ENCODE data around the gene PCNX2. TPM values are rescaled to one million over a fixed set of nuclear protein-coding genes. Genes with fewer than 3 reads are reported as not detected.

PCNX2 gene
- total RNA-seq, 1 donor = 56.8 TPM

GRCh38 chr1:233217832-233218231 is 77.7 kb downstream of the PCNX2 start:
- H3K4me2 ChIP-seq (ENCODE audit: insufficient read depth, low read length) = no peak overlapping the region
- DNase-seq (ENCODE audit: insufficient read length, low spot score, missing footprints) = no peak
- no peaks in the 10 kb centered on the region for H3K9me3 ChIP-seq (ENCODE audit: low read depth, low read length)
- H4K20me1 ChIP-seq (ENCODE audit: insufficient read depth, low read length) = no peaks in the 10 kb centered on the region
- H3K4me1 ChIP-seq (ENCODE audit: insufficient read depth, low read length) = no peaks in the 10 kb centered on the region
- H2AFZ ChIP-seq (ENCODE audit: low read length) = no peak overlapping the region
- peaks cover 3% of the 10 kb centered on the region for H3K36me3 ChIP-seq (ENCODE audit: insufficient read depth, low read length)
- H3K27me3 ChIP-seq (ENCODE audit: insufficient read depth, low read length) = no peaks in the 10 kb centered on the region
- H3K4me3 ChIP-seq (ENCODE audit: insufficient read depth, low read length) = no peak overlapping the region
- H3K27ac ChIP-seq (ENCODE audit: low read depth, low read length) = no peak overlapping the region
- no peaks in the 10 kb centered on the region for H3K79me2 ChIP-seq (ENCODE audit: insufficient read depth, low read length)
- TF ChIP-seq, protein P1, sequence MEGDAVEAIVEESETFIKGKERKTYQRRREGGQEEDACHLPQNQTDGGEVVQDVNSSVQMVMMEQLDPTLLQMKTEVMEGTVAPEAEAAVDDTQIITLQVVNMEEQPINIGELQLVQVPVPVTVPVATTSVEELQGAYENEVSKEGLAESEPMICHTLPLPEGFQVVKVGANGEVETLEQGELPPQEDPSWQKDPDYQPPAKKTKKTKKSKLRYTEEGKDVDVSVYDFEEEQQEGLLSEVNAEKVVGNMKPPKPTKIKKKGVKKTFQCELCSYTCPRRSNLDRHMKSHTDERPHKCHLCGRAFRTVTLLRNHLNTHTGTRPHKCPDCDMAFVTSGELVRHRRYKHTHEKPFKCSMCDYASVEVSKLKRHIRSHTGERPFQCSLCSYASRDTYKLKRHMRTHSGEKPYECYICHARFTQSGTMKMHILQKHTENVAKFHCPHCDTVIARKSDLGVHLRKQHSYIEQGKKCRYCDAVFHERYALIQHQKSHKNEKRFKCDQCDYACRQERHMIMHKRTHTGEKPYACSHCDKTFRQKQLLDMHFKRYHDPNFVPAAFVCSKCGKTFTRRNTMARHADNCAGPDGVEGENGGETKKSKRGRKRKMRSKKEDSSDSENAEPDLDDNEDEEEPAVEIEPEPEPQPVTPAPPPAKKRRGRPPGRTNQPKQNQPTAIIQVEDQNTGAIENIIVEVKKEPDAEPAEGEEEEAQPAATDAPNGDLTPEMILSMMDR (IDR thresholded peaks at IDR 0.05; ENCODE audit: extremely low read depth, low read depth, low read length) = no peak

DNA sequence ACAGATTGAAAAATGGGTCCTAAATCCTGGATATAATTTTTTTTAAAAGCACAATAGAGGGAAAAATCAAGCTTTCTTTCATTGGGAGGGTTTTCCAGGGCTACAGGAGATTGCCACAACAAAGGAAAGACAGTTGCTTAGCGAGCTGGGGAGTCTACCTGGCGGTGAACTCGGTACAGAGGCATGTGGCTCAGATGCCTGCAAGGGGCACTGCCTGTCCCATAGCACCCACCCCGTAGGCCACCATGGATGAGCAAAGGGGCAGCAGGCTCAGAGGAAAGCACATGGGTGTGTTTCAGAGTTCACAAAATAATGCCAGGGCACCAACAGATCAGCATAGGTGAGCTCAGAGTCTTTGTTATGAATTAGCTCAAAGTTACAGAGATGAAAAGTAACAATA is 79.5 kb downstream of the PCNX2 start:
- Histone ChIP-seq H3K27me3 (ENCODE audit: insufficient read depth, low read length) (no peaks in the 10 kb centered on the region), H2AFZ (ENCODE audit: low read length) (no peak overlapping the region), H3K79me2 (ENCODE audit: insufficient read depth, low read length) (no peaks in the 10 kb centered on the region), H3K9me3 (ENCODE audit: low read depth, low read length) (no peaks in the 10 kb centered on the region), H4K20me1 (ENCODE audit: insufficient read depth, low read length) (no peaks in the 10 kb centered on the region), H3K27ac (ENCODE audit: low read depth, low read length) (no peak overlapping the region), H3K36me3 (ENCODE audit: insufficient read depth, low read length) (peaks cover 3% of the 10 kb centered on the region), H3K4me3 (ENCODE audit: insufficient read depth, low read length) (no peak overlapping the region), H3K4me1 (ENCODE audit: insufficient read depth, low read length) (no peaks in the 10 kb centered on the region), H3K4me2 (ENCODE audit: insufficient read depth, low read length) (no peak overlapping the region)
- TF ChIP-seq, protein P1 (IDR thresholded peaks at IDR 0.05; ENCODE audit: extremely low read depth, low read depth, low read length) = no peak
- DNase-seq (ENCODE audit: insufficient read length, low spot score, missing footprints) = no peak

GRCh38 chr1:233215135-233215760 is 80.3 kb downstream of the PCNX2 start:
- H3K4me2 ChIP-seq (ENCODE audit: insufficient read depth, low read length) = no peak overlapping the region
- no peak overlapping the region for H2AFZ ChIP-seq (ENCODE audit: low read length)
- no peaks in the 10 kb centered on the region for H4K20me1 ChIP-seq (ENCODE audit: insufficient read depth, low read length)
- TF ChIP-seq, protein P1 (IDR thresholded peaks at IDR 0.05; ENCODE audit: extremely low read depth, low read depth, low read length) = no peak
- H3K27ac ChIP-seq (ENCODE audit: low read depth, low read length) = no peak overlapping the region
- no peak overlapping the region for H3K4me3 ChIP-seq (ENCODE audit: insufficient read depth, low read length)
- H3K79me2 ChIP-seq (ENCODE audit: insufficient read depth, low read length) = no peaks in the 10 kb centered on the region
- H3K36me3 ChIP-seq (ENCODE audit: insufficient read depth, low read length) = peaks cover 2% of the 10 kb centered on the region
- DNase-seq (ENCODE audit: insufficient read length, low spot score, missing footprints) = no peak
- H3K9me3 ChIP-seq (ENCODE audit: low read depth, low read length) = no peaks in the 10 kb centered on the region
- no peaks in the 10 kb centered on the region for H3K4me1 ChIP-seq (ENCODE audit: insufficient read depth, low read length)
- no peaks in the 10 kb centered on the region for H3K27me3 ChIP-seq (ENCODE audit: insufficient read depth, low read length)

- Histone ChIP-seq H3K4me1 (ENCODE audit: insufficient read depth, low read length) (no peaks in the 10 kb centered on the region), H3K4me2 (ENCODE audit: insufficient read depth, low read length) (no peak overlapping the region), H3K36me3 (ENCODE audit: insufficient read depth, low read length) (no peaks in the 10 kb centered on the region), H2AFZ (ENCODE audit: low read length) (no peak overlapping the region), H3K9me3 (ENCODE audit: low read depth, low read length) (no peaks in the 10 kb centered on the region), H3K79me2 (ENCODE audit: insufficient read depth, low read length) (no peaks in the 10 kb centered on the region), H3K4me3 (ENCODE audit: insufficient read depth, low read length) (no peak overlapping the region), H3K27ac (ENCODE audit: low read depth, low read length) (no peak overlapping the region), H3K27me3 (ENCODE audit: insufficient read depth, low read length) (no peaks in the 10 kb centered on the region), H4K20me1 (ENCODE audit: insufficient read depth, low read length) (no peaks in the 10 kb centered on the region)
- peak; percentile 60 for DNase-seq (ENCODE audit: insufficient read length, low spot score, missing footprints)
- TF ChIP-seq, protein P1 (IDR thresholded peaks at IDR 0.05; ENCODE audit: extremely low read depth, low read depth, low read length) = no peak
Measured at GRCh38 chr1:233211595-233211994, 83.9 kb downstream of the PCNX2 start.
